NCI-H510A (cell line): ENCODE measurements around the gene IRAK1.

Experiments
- DNase-seq: peaks from one replicate; lab custom pipeline; 2025; lab: John Stamatoyannopoulos, UW

The IRAK1 gene

GRCh38 chrX:153971124-153971449 is 48.6 kb downstream of the IRAK1 start:
- DNase-seq: peak; percentile 79

- DNase-seq: peak; percentile 34
Observed at GRCh38 chrX:153970357-153971123, 49.2 kb downstream of the IRAK1 start.

GRCh38 chrX:153969904-153970356 is 49.8 kb downstream of the IRAK1 start:
- no peak for DNase-seq

- DNase-seq: no peak
Observed at GRCh38 chrX:153969125-153969903, 50.4 kb downstream of the IRAK1 start.

- DNase-seq: no peak
Observed at GRCh38 chrX:153968754-153969124, 51.0 kb downstream of the IRAK1 start.

- DNase-seq: no peak
Observed at GRCh38 chrX:153968255-153968654, 51.4 kb downstream of the IRAK1 start.

- DNase-seq: no peak
Observed at GRCh38 chrX:153967536-153968224, 52.0 kb downstream of the IRAK1 start.

- no peak for DNase-seq
Observed at GRCh38 chrX:153966841-153967535, 52.7 kb downstream of the IRAK1 start.

- no peak for DNase-seq
Observed at GRCh38 chrX:153966283-153966688, 53.4 kb downstream of the IRAK1 start.

- no peak for DNase-seq
Observed at GRCh38 chrX:153965406-153965805, 54.3 kb downstream of the IRAK1 start.

GRCh38 chrX:153964105-153964504 is 55.6 kb downstream of the IRAK1 start:
- no peak for DNase-seq

- no peak for DNase-seq
Observed at GRCh38 chrX:153963546-153963945, 56.2 kb downstream of the IRAK1 start.

- no peak for DNase-seq
Observed at GRCh38 chrX:153961292-153961691, 58.4 kb downstream of the IRAK1 start.

- no peak for DNase-seq
Observed at GRCh38 chrX:153960786-153961185, 58.9 kb downstream of the IRAK1 start.
